ENCODE results near the gene MIER1. TPM values are rescaled to one million over a fixed set of nuclear protein-coding genes. Genes with fewer than 3 reads are reported as not detected.

MIER1 gene
- total RNA-seq, 4 donors from 2014 or later: 14.8 to 21.7 (median 15.4) TPM

- no peaks in the 10 kb centered on the region for H3K27me3 ChIP-seq
- peak overlapping the region; percentile 54 to 80 (median 78) for H3K27ac ChIP-seq
- no peak overlapping the region for H3K4me3 ChIP-seq
- no peaks in the 10 kb centered on the region for H3K9me3 ChIP-seq
- intact Hi-C loops (cut with DNase I; ENCODE audit: low total_unique reads): no loop called here
- DNase-seq (no peak), ATAC-seq (no peak)
- H3K4me1 ChIP-seq: peaks cover 28 to 42% of the 10 kb centered on the region in 2 donors
- in situ Hi-C loops (cut with MboI; ENCODE audit: low sequenced_read_pairs in 4 of 4): loop anchor here (10.0 to 25.0 kb wide), 2 partner anchors 145 to 238 kb away; partner anchors contain the start of gene DYNLT5 (in 1 of the 4)
- H3K36me3 ChIP-seq: peaks cover 0 to 7% of the 10 kb centered on the region in 2 donors
- TF ChIP-seq POLR2A (IDR thresholded peaks at IDR 0.05) (no peak), CTCF (IDR thresholded peaks at IDR 0.05 in 4 of 5, conservative IDR thresholded peaks at IDR 0.05 in 1 of 5) (no peak)
Measured at GRCh38 chr1:66999640-67000400, 75.0 kb downstream of the MIER1 start.

- intact Hi-C loops (cut with DNase I; ENCODE audit: low total_unique reads): no loop called here
- H3K9me3 ChIP-seq: no peaks in the 10 kb centered on the region
- TF ChIP-seq POLR2A (IDR thresholded peaks at IDR 0.05): no peak
- no peak for TF ChIP-seq CTCF (IDR thresholded peaks at IDR 0.05 in 4 of 5, conservative IDR thresholded peaks at IDR 0.05 in 1 of 5)
- ATAC-seq: peak; percentile 80 to 88
- H3K4me3 ChIP-seq: no peak overlapping the region
- DNase-seq: peak; percentile 32 to 60
- H3K27ac ChIP-seq: peak overlapping the region; percentile 54 to 80 (median 78)
- in situ Hi-C loops (cut with MboI; ENCODE audit: low sequenced_read_pairs in 4 of 4): no loop called here
- no peaks in the 10 kb centered on the region for H3K36me3 ChIP-seq
- no peaks in the 10 kb centered on the region for H3K27me3 ChIP-seq
- H3K4me1 ChIP-seq: peaks cover 39 to 52% of the 10 kb centered on the region in 2 donors
Measured at GRCh38 chr1:67001682-67002425, 77.1 kb downstream of the MIER1 start.

GRCh38 chr1:67004176-67004575, 79.4 kb downstream of the MIER1 start:
- in situ Hi-C loops (cut with MboI; ENCODE audit: low sequenced_read_pairs in 4 of 4): no loop called here
- H3K36me3 ChIP-seq: no peaks in the 10 kb centered on the region
- H3K9me3 ChIP-seq: no peaks in the 10 kb centered on the region

GRCh38 chr1:67005068-67005467, 80.3 kb downstream of the MIER1 start:
- DNase-seq: peak in 1 of 2 donors; percentile 60
- no peak for TF ChIP-seq CTCF (IDR thresholded peaks at IDR 0.05 in 4 of 5, conservative IDR thresholded peaks at IDR 0.05 in 1 of 5)
- peaks cover 0 to 6% of the 10 kb centered on the region in 2 donors for H3K36me3 ChIP-seq
- H3K27me3 ChIP-seq: no peaks in the 10 kb centered on the region
- intact Hi-C loops (cut with DNase I; ENCODE audit: low total_unique reads) (loop anchor here (2.0 kb wide), 1 partner anchor 50 kb away; the partner anchor contains the start of gene SLC35D1), in situ Hi-C loops (cut with MboI; ENCODE audit: low sequenced_read_pairs in 4 of 4) (no loop called here)
- ATAC-seq: peak in 1 of 2 donors; percentile 16
- peaks cover 38 to 47% of the 10 kb centered on the region in 2 donors for H3K4me1 ChIP-seq
- peak overlapping the region; percentile 54 to 80 (median 78) for H3K27ac ChIP-seq
- no peak overlapping the region for H3K4me3 ChIP-seq
- H3K9me3 ChIP-seq: no peaks in the 10 kb centered on the region

More at GRCh38 chr1:67004176-67004575, 79.4 kb downstream of the MIER1 start:
- intact Hi-C loops (cut with DNase I; ENCODE audit: low total_unique reads): loop anchor here (2.0 kb wide), 1 partner anchor 51 kb away; the partner anchor contains the start of gene SLC35D1
- no peak for DNase-seq
- Histone ChIP-seq H3K4me1 (peaks cover 39 to 50% of the 10 kb centered on the region in 2 donors), H3K27ac (peak overlapping the region; percentile 54 to 80 (median 78)), H3K27me3 (no peaks in the 10 kb centered on the region), H3K4me3 (no peak overlapping the region)
- ATAC-seq: peak; percentile 60 to 74
- TF ChIP-seq CTCF (IDR thresholded peaks at IDR 0.05 in 4 of 5, conservative IDR thresholded peaks at IDR 0.05 in 1 of 5) (no peak), POLR2A (IDR thresholded peaks at IDR 0.05) (no peak)
